ENCODE results near the gene POLR1A. TPM values are rescaled to one million over a fixed set of nuclear protein-coding genes. Genes with fewer than 3 reads are reported as not detected.

The POLR1A gene
- total and polyA plus RNA-seq, 2 donors (not counting 1 experiment from before 2014, with no cell fraction given): 3.4 to 36.8 TPM

GRCh38 chr2:86079981-86080911, 25.4 kb downstream of the POLR1A start:
- ATAC-seq (ENCODE audit: low read depth) (peak; percentile 76), DNase-seq (peak; percentile 88)
- Mint-ChIP-seq H3K4me1 (peaks cover 37% of the 10 kb centered on the region), H3K27me3 (no peaks in the 10 kb centered on the region), H3K27ac (peak overlapping the region; percentile 94), H3K9me3 (ENCODE audit: insufficient read depth) (no peaks in the 10 kb centered on the region), H3K4me3 (peak overlapping the region; percentile 66)
- H3K4me3 ChIP-seq (ENCODE audit: control extremely low read depth in 1 of 5, extremely low read depth in 1 of 5, insufficient read depth in 1 of 5, low read depth in 2 of 5, low read length in 4 of 5): no peak overlapping the region
- peak overlapping the region; percentile 50 for H3K4me2 ChIP-seq (replicated peaks; ENCODE audit: low read depth, low read length, poor library complexity, severe bottlenecking)
- 30% methylated on average over 12 of the region's 14 CpGs for WGBS (ENCODE audit: insufficient coverage)
- peak overlapping the region; percentile 83 to 88 for H3K27ac ChIP-seq (ENCODE audit: low read length in 2 of 2)
- H3K36me3 ChIP-seq (replicated peaks in 1 of 2; ENCODE audit: control extremely low read depth in 1 of 2, control insufficient read depth in 1 of 2, extremely low read depth in 1 of 2, insufficient read depth in 2 of 2, low read length in 1 of 2): peaks cover 0 to 38% of the 10 kb centered on the region in 2 experiments
- H3K9ac ChIP-seq (ENCODE audit: low read length): peak overlapping the region; percentile 10
- H4K20me1 ChIP-seq (ENCODE audit: control insufficient read depth, insufficient read depth, low read length, poor library complexity, severe bottlenecking): no peaks in the 10 kb centered on the region
- ChIA-PET POLR2A (interaction anchor here (0.6 to 1.3 kb wide), 5 partner anchors 192 to 265 kb away, joined by 3 to 15 read pairs (median 3); partner anchors contain the start of gene ST3GAL5), CTCF (interaction anchor here (0.6 to 13.2 kb wide), 47 partner anchors 9 to 1974 kb away, joined by 3 to 528 read pairs (median 4); partner anchors contain the start of genes KDM3A, POLR1A, PTCD3 and ST3GAL5)
- intact Hi-C loops (cut with micrococcal nuclease): loop anchor here (1.0 to 2.0 kb wide), 7 partner anchors 25 to 351 kb away; partner anchors contain the start of gene POLR1A
- peak overlapping the region; percentile 27 for H2AFZ ChIP-seq (ENCODE audit: insufficient read depth, low read depth, low read length, poor library complexity, severe bottlenecking)
- peak; percentile 78 for TF ChIP-seq CTCF (IDR thresholded peaks at IDR 0.05)
- TF ChIP-seq EZH2 (IDR thresholded peaks at IDR 0.05; ENCODE audit: borderline replicate concordance, insufficient read depth, low read depth, low read length, poor library complexity, severe bottlenecking): no peak
- H3K9me3 ChIP-seq (ENCODE audit: control extremely low read depth in 1 of 3, control insufficient read depth in 2 of 3, insufficient read depth in 1 of 3, low read length in 2 of 3): no peaks in the 10 kb centered on the region
- no peaks in the 10 kb centered on the region for H3K79me2 ChIP-seq (ENCODE audit: control insufficient read depth, insufficient read depth, low read length)
- H3K4me1 ChIP-seq (ENCODE audit: control insufficient read depth in 2 of 2, insufficient read depth in 2 of 2, low read length in 2 of 2): peaks cover 22 to 35% of the 10 kb centered on the region in 2 donors
- no peaks in the 10 kb centered on the region for H3K27me3 ChIP-seq (replicated peaks in 1 of 4; ENCODE audit: control extremely low read depth in 1 of 4, control insufficient read depth in 3 of 4, insufficient read depth in 4 of 4, low read length in 3 of 4)
